MM.1S (cell line): ENCODE measurements around the gene LCN15.

Experiments used
- DNase-seq: peaks from one replicate; pipeline ENCODE4 v3.0.0-alpha.2; 2015
- H2AFZ ChIP-seq: fragments of 300-600 bp; sonication (generic); 2 replicates; pipeline ENCODE4 v1.6.0; 2016; ENCODE audit warnings: antibody characterized with exemption, low read length
- H3F3A ChIP-seq: fragments of 300-600 bp; sonication (generic); 2 replicates; pipeline ENCODE4 v1.6.1; 2016; ENCODE audit warnings: mild to moderate bottlenecking, antibody characterized with exemption, low read length, moderate library complexity, mixed read lengths; ENCODE audit not compliant: insufficient read depth
- H3K27ac ChIP-seq: fragments of 300-600 bp; sonication (generic); 2 replicates; pipeline ENCODE4 v1.5.1; 2016; ENCODE audit warnings: mild to moderate bottlenecking, low read length
- H3K27me3 ChIP-seq: fragments of 300-600 bp; sonication (generic); replicated peaks from 2 replicates; pipeline ENCODE4 v1.6.0; 2016; ENCODE audit warnings: low read length; ENCODE audit not compliant: insufficient read depth
- H3K36me3 ChIP-seq: fragments of 300-600 bp; sonication (generic); replicated peaks from 2 replicates; pipeline ENCODE4 v1.6.1; 2016; ENCODE audit warnings: mild to moderate bottlenecking, low read length, mixed read lengths; ENCODE audit not compliant: insufficient read depth
- H3K4me1 ChIP-seq: fragments of 300-600 bp; sonication (generic); 2 replicates; pipeline ENCODE4 v1.6.1; 2016; ENCODE audit warnings: low read length, mixed read lengths
- H3K4me2 ChIP-seq: fragments of 300-600 bp; sonication (generic); 2 replicates; pipeline ENCODE4 v1.6.0; 2016; ENCODE audit warnings: low read depth, low read length
- H3K4me3 ChIP-seq: fragments of 300-600 bp; sonication (generic); 2 replicates; pipeline ENCODE4 v1.5.1; 2016; ENCODE audit warnings: low read length, mixed read lengths
- H3K79me2 ChIP-seq: fragments of 300-600 bp; sonication (generic); 2 replicates; pipeline ENCODE4 v1.6.1; 2016; ENCODE audit warnings: mixed run types, low read length, mixed read lengths
- H3K9ac ChIP-seq: fragments of 300-600 bp; sonication (generic); 2 replicates; pipeline ENCODE4 v1.6.1; 2016; ENCODE audit warnings: low read length, mixed read lengths
- H3K9me2 ChIP-seq: fragments of 300-600 bp; sonication (generic); replicated peaks from 2 replicates; pipeline ENCODE4 v1.6.1; 2016; ENCODE audit warnings: mild to moderate bottlenecking, low read length, mixed read lengths; ENCODE audit not compliant: insufficient read depth
- H3K9me3 ChIP-seq: fragments of 300-600 bp; sonication (generic); replicated peaks from 2 replicates; pipeline ENCODE4 v1.6.1; 2016; ENCODE audit warnings: mild to moderate bottlenecking, low read length, mixed read lengths; ENCODE audit not compliant: insufficient read depth
- H4K20me1 ChIP-seq: fragments of 300-600 bp; sonication (generic); 2 replicates; pipeline ENCODE4 v1.6.1; 2016; ENCODE audit warnings: mild to moderate bottlenecking, low read length, moderate library complexity, mixed read lengths; ENCODE audit not compliant: insufficient read depth
- CTCF ChIP-seq: fragments of 300-600 bp; sonication (generic); IDR thresholded peaks from 2 replicates; pipeline ENCODE4 v1.5.1; 2016; ENCODE audit warnings: antibody characterized with exemption, low read length, mixed read lengths
- EZH2 ChIP-seq: fragments of 300-600 bp; sonication (generic); optimal IDR thresholded peaks from 2 replicates; pipeline ENCODE3; 2017; ENCODE audit warnings: low read depth, mild to moderate bottlenecking, antibody characterized with exemption, low read length, mixed read lengths
- EZH2phosphoT487 ChIP-seq: fragments of 300-600 bp; sonication (generic); IDR thresholded peaks from 2 replicates; pipeline ENCODE4 v1.6.1; 2018; ENCODE audit warnings: antibody characterized with exemption, low read length

Gene LCN15

GRCh38 chr9:136748666-136749611, 15.4 kb downstream of the LCN15 start:
- H2AFZ ChIP-seq = no peak overlapping the region
- TF ChIP-seq EZH2 (no peak), EZH2phosphoT487 (no peak), CTCF (no peak)
- no peaks in the 10 kb centered on the region for H3K4me1 ChIP-seq
- H3K36me3 ChIP-seq = no peaks in the 10 kb centered on the region
- no peak overlapping the region for H3K9ac ChIP-seq
- H4K20me1 ChIP-seq = no peaks in the 10 kb centered on the region
- no peak overlapping the region for H3K4me2 ChIP-seq
- no peak overlapping the region for H3K4me3 ChIP-seq
- no peak overlapping the region for H3K27ac ChIP-seq
- peaks cover 96% of the 10 kb centered on the region for H3K27me3 ChIP-seq
- no peaks in the 10 kb centered on the region for H3K9me3 ChIP-seq
- no peaks in the 10 kb centered on the region for H3F3A ChIP-seq
- no peaks in the 10 kb centered on the region for H3K9me2 ChIP-seq
- DNase-seq = no peak
- no peaks in the 10 kb centered on the region for H3K79me2 ChIP-seq

GRCh38 chr9:136748201-136748600, 16.1 kb downstream of the LCN15 start, which contains the start of gene LCN6:
LCN6 (minus strand) TSS chr9:136748525; CDS start chr9:136748483, 42 bp downstream.
- H3K4me3 ChIP-seq = no peak within 1 kb of the TSS
- H3K27ac ChIP-seq = no peak within 1 kb of the TSS
- no peaks in the 10 kb centered on the region for H3K36me3 ChIP-seq
- no peak within 1 kb of the TSS for H2AFZ ChIP-seq
- H3K27me3 ChIP-seq = peaks cover 96% of the 10 kb centered on the region
- H3K79me2 ChIP-seq = no peaks in the 10 kb centered on the region
- H3K9me2 ChIP-seq = no peaks in the 10 kb centered on the region
- no peaks in the 10 kb centered on the region for H3F3A ChIP-seq
- H3K4me1 ChIP-seq = no peaks in the 10 kb centered on the region
- H3K9ac ChIP-seq = no peak within 1 kb of the TSS
- no peaks in the 10 kb centered on the region for H4K20me1 ChIP-seq
- TF ChIP-seq EZH2phosphoT487 (no peak), EZH2 (no peak), CTCF (no peak)
- no peak for DNase-seq
- no peaks in the 10 kb centered on the region for H3K9me3 ChIP-seq
- no peak within 1 kb of the TSS for H3K4me2 ChIP-seq

GRCh38 chr9:136747161-136748060, 16.9 kb downstream of the LCN15 start:
- H3K27me3 ChIP-seq = peaks cover 96% of the 10 kb centered on the region
- no peak overlapping the region for H3K4me2 ChIP-seq
- H3F3A ChIP-seq = no peaks in the 10 kb centered on the region
- no peak overlapping the region for H3K27ac ChIP-seq
- H3K9me3 ChIP-seq = no peaks in the 10 kb centered on the region
- no peaks in the 10 kb centered on the region for H3K36me3 ChIP-seq
- H3K79me2 ChIP-seq = no peaks in the 10 kb centered on the region
- H3K4me1 ChIP-seq = no peaks in the 10 kb centered on the region
- TF ChIP-seq CTCF = no peak
- TF ChIP-seq EZH2phosphoT487 = no peak
- TF ChIP-seq EZH2 = no peak
- H3K9ac ChIP-seq = no peak overlapping the region
- no peaks in the 10 kb centered on the region for H3K9me2 ChIP-seq
- no peak overlapping the region for H3K4me3 ChIP-seq
- no peak for DNase-seq
- H4K20me1 ChIP-seq = no peaks in the 10 kb centered on the region
- no peak overlapping the region for H2AFZ ChIP-seq
